SK-N-SH (cell line): ENCODE measurements around the gene CCDC154. TPM values are rescaled to one million over a fixed set of nuclear protein-coding genes. Genes with fewer than 3 reads are reported as not detected.

Source experiments
- CTCF ChIA-PET: fragments of 300-600, 350-600 bp; formaldehyde crosslinking; extraction: SDS; loops from one replicate; lab custom pipeline; 2021; lab: Yijun Ruan, JAX
- POLR2A ChIA-PET: fragments of 350-600 bp; sonication (Branson Sonifier 250); formaldehyde crosslinking; extraction: SDS; loops from one replicate; lab custom pipeline; 2020; ENCODE audit warnings: antibody characterized with exemption, inconsistent platforms; lab: Yijun Ruan, JAX
- DNase-seq: peaks from one replicate; pipeline ENCODE4 v3.0.0; 2012
- H2AFZ ChIP-seq: fragments of 200-600 bp; sonication (generic); 2 replicates; pipeline ENCODE4 v1.8.1; 2016; ENCODE audit warnings: antibody characterized with exemption, mild to moderate bottlenecking, low read depth
- H3F3A ChIP-seq: fragments of 200-600 bp; sonication (generic); replicated peaks from 2 replicates; pipeline ENCODE3; 2016; ENCODE audit warnings: antibody characterized with exemption, mild to moderate bottlenecking; ENCODE audit not compliant: insufficient read depth
- H3K27ac ChIP-seq, 2 experiments: fragments of 200-500 bp in 1 of 2; fragments of 200-600 bp in 1 of 2; sonication (Bioruptor generic) in 1 of 2; sonication (generic), shearing (Covaris generic) in 1 of 2; 2 replicates each; pipeline versions ENCODE4 v1.5.1 to v1.6.1; 2014 to 2016; ENCODE audit warnings: low read depth in 2 of 2, inconsistent platforms in 1 of 2, low read length in 1 of 2, mild to moderate bottlenecking in 1 of 2, mixed read lengths in 1 of 2
- H3K27me3 ChIP-seq: fragments of 200-600 bp; sonication (generic), shearing (Covaris generic); 2 replicates; pipeline ENCODE4 v1.6.1; 2016; ENCODE audit warnings: mixed run types; ENCODE audit not compliant: insufficient read depth
- H3K36me3 ChIP-seq, 2 experiments: fragments of 200-500 bp in 1 of 2; fragments of 200-600 bp in 1 of 2; sonication (Bioruptor generic) in 1 of 2; sonication (generic) in 1 of 2; replicated peaks in 1 of 2; 2 replicates each; pipeline versions ENCODE3 to v1.5.1; 2014 to 2016; ENCODE audit warnings: low read length in 1 of 2, mild to moderate bottlenecking in 1 of 2; ENCODE audit not compliant: insufficient read depth in 2 of 2, control insufficient read depth in 1 of 2
- H3K4me1 ChIP-seq, 2 experiments: fragments of 200-500 bp in 1 of 2; fragments of 200-600 bp in 1 of 2; sonication (Bioruptor generic) in 1 of 2; sonication (generic), shearing (Covaris generic) in 1 of 2; 2 replicates each; pipeline versions ENCODE4 v1.5.1 to v1.6.1; 2014 to 2016; ENCODE audit warnings: low read depth in 1 of 2, low read length in 1 of 2, mixed run types in 1 of 2; ENCODE audit not compliant: insufficient read depth in 2 of 2, control insufficient read depth in 1 of 2
- H3K4me2 ChIP-seq: fragments of 200-600 bp; sonication (generic), shearing (Covaris generic); 2 replicates; pipeline ENCODE4 v1.6.1; 2017; ENCODE audit warnings: mixed run types
- H3K4me3 ChIP-seq, 2 experiments: fragments of 200-500 bp in 1 of 2; fragments of 200-600 bp in 1 of 2; sonication (Bioruptor generic) in 1 of 2; sonication (generic), shearing (Covaris generic) in 1 of 2; 2 replicates each; pipeline versions ENCODE4 v1.5.1 to v1.8.1; 2014 to 2016; ENCODE audit warnings: low read depth in 2 of 2, inconsistent platforms in 1 of 2, low read length in 1 of 2, mild to moderate bottlenecking in 1 of 2, mixed read lengths in 1 of 2, moderate library complexity in 1 of 2
- H3K79me2 ChIP-seq: fragments of 200-600 bp; sonication (generic); 2 replicates; pipeline ENCODE4 v1.8.1; 2017; ENCODE audit warnings: mild to moderate bottlenecking; ENCODE audit not compliant: insufficient read depth
- H3K9ac ChIP-seq: fragments of 200-600 bp; sonication (generic); 2 replicates; pipeline ENCODE4 v1.6.1; 2017; ENCODE audit warnings: mixed run types
- H3K9me2 ChIP-seq: fragments of 200-600 bp; sonication (generic); 2 replicates; pipeline ENCODE4 v1.6.1; 2017; ENCODE audit warnings: mixed run types
- H3K9me3 ChIP-seq: fragments of 200-600 bp; sonication (generic); 2 replicates; pipeline ENCODE4 v1.6.1; 2017; ENCODE audit warnings: mixed run types, mild to moderate bottlenecking, moderate library complexity
- H4K20me1 ChIP-seq: fragments of 200-600 bp; sonication (generic); 2 replicates; pipeline ENCODE4 v1.6.1; 2017; ENCODE audit warnings: mild to moderate bottlenecking, mixed run types; ENCODE audit not compliant: insufficient read depth
- CHD2 ChIP-seq: fragments of 150-350 bp; IDR thresholded peaks from 2 replicates; pipeline ENCODE4 v1.6.1; 2018; ENCODE audit warnings: low read length; ENCODE audit not compliant: partially characterized antibody
- FOXJ3 ChIP-seq: sonication (generic); formaldehyde crosslinking; IDR thresholded peaks from 2 replicates; pipeline ENCODE4 v1.5.1; 2020; ENCODE audit warnings: mild to moderate bottlenecking, missing genetic modification reagents
- FOXM1 ChIP-seq: IDR thresholded peaks from 2 replicates; pipeline ENCODE4 v1.4.0; 2012; ENCODE audit warnings: low read depth, mild to moderate bottlenecking
- NFIC ChIP-seq: IDR thresholded peaks from 2 replicates; pipeline ENCODE4 v1.4.0; 2012; ENCODE audit warnings: borderline replicate concordance
- NRF1 ChIP-seq: IDR thresholded peaks from 2 replicates; pipeline ENCODE4 v1.6.1; 2012; ENCODE audit warnings: low read depth, mild to moderate bottlenecking, low read length
- RXRA ChIP-seq: IDR thresholded peaks from 2 replicates; pipeline ENCODE4 v1.4.0; 2012; ENCODE audit warnings: low read depth, mild to moderate bottlenecking, borderline replicate concordance
- SIN3A ChIP-seq: IDR thresholded peaks from 2 replicates; pipeline ENCODE4 v1.6.1; 2012; ENCODE audit warnings: low read depth, mild to moderate bottlenecking, low read length, moderate library complexity, borderline replicate concordance
- SMC3 ChIP-seq: IDR thresholded peaks from 2 replicates; pipeline ENCODE4 v1.6.1; 2012; ENCODE audit warnings: low read depth, low read length, improper control_type of control experiment
- TCF12 ChIP-seq: IDR thresholded peaks from 2 replicates; pipeline ENCODE4 v1.4.0; 2012
- YY1 ChIP-seq: IDR thresholded peaks from 2 replicates; pipeline ENCODE4 v1.4.0; 2012; ENCODE audit warnings: low read depth, mild to moderate bottlenecking
- WGBS: methylation state at CpG from one replicate; pipeline ENCODE4 v1.1.6; 2017; ENCODE audit warnings: low lambda C conversion rate; 5-methylcytosine and 5-hydroxymethylcytosine counted together
- polyA plus RNA-seq, 3 experiments: library from polyadenylated mRNA; depleted of rRNA; stranded (reverse); fragments of >200 nt; gene quantifications; 2 replicates each; pipeline ENCODE4 v1.2.3, GENCODE V29; 2012
- TF ChIP-seq, protein P1 (sequence below): IDR thresholded peaks from 2 replicates; pipeline ENCODE4 v1.4.0; 2012; ENCODE audit warnings: low read depth, borderline replicate concordance
- TF ChIP-seq, protein P2 (sequence below): fragments of 150-350 bp; IDR thresholded peaks from 2 replicates; pipeline ENCODE4 v1.6.1; 2017; ENCODE audit warnings: antibody characterized with exemption, low read length, low read depth, borderline replicate concordance
- TF ChIP-seq, protein P3 (sequence below): fragments of 150-350 bp; IDR thresholded peaks from 2 replicates; pipeline ENCODE4 v1.6.1; 2016; ENCODE audit warnings: mild to moderate bottlenecking, low read depth, low read length
- TF ChIP-seq, protein P4 (sequence below): fragments of 200-600 bp; sonication (generic); IDR thresholded peaks from 2 replicates; pipeline ENCODE4 v1.6.1; 2017; ENCODE audit warnings: antibody characterized with exemption, mild to moderate bottlenecking, moderate library complexity
- TF ChIP-seq, protein P5 (sequence below): IDR thresholded peaks from 2 replicates; pipeline ENCODE4 v1.4.0; 2012; ENCODE audit warnings: low read depth

The CCDC154 gene
- polyA plus RNA-seq, 1 of the 3 experiments (the other 2 are of a cell fraction): 0.35 TPM

DNA sequence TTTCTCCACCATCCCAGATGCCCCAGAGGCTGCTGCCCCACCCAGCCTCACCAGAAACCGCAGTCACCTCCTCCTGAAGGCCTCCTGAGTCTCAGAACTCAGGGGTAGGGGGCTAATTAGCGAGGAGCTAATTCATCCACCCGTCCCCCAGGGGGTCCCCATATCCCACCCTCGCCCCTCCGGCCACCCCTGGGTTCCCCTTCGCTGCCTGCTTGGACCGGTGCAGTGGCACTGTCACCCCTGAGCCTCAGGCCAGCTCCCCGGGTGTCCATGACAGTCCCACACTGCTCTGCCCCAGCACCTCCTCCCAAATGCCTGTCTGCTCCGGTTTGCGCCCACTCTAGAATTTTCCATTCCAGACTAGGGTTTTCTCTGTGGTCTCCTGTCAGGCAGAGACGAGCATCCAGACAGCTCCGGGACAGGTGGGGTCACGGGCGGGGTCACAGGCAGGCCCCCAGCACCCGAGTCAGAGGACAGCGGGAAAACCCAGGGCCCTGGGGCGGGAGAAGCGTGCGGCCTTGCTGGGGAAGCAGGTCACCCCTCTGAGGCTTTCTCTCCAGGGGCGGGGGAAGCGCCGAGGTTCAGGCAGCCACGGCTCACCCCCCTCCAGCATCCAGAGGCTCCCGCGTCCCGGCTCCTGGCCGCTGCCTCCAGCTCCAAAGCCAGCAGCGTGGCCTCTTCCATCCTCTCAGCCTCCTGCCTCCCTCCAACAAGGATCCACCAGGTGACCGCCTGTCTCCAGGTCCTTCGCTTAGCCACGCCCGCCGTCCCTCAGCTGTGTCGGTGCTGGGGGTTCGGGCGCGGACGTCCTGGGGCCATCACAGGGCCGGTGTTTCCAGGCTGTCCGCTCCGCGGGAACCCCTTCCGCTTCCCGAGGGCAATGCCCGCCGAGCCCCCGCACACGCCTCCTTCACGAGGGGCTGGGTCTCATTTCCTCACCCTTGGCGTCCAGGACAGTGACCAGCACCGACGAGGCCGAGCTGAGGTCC is 16.6 kb downstream of the CCDC154 start (continued):
- TF ChIP-seq, protein P1, sequence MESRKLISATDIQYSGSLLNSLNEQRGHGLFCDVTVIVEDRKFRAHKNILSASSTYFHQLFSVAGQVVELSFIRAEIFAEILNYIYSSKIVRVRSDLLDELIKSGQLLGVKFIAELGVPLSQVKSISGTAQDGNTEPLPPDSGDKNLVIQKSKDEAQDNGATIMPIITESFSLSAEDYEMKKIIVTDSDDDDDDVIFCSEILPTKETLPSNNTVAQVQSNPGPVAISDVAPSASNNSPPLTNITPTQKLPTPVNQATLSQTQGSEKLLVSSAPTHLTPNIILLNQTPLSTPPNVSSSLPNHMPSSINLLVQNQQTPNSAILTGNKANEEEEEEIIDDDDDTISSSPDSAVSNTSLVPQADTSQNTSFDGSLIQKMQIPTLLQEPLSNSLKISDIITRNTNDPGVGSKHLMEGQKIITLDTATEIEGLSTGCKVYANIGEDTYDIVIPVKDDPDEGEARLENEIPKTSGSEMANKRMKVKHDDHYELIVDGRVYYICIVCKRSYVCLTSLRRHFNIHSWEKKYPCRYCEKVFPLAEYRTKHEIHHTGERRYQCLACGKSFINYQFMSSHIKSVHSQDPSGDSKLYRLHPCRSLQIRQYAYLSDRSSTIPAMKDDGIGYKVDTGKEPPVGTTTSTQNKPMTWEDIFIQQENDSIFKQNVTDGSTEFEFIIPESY: no peak

DNA sequence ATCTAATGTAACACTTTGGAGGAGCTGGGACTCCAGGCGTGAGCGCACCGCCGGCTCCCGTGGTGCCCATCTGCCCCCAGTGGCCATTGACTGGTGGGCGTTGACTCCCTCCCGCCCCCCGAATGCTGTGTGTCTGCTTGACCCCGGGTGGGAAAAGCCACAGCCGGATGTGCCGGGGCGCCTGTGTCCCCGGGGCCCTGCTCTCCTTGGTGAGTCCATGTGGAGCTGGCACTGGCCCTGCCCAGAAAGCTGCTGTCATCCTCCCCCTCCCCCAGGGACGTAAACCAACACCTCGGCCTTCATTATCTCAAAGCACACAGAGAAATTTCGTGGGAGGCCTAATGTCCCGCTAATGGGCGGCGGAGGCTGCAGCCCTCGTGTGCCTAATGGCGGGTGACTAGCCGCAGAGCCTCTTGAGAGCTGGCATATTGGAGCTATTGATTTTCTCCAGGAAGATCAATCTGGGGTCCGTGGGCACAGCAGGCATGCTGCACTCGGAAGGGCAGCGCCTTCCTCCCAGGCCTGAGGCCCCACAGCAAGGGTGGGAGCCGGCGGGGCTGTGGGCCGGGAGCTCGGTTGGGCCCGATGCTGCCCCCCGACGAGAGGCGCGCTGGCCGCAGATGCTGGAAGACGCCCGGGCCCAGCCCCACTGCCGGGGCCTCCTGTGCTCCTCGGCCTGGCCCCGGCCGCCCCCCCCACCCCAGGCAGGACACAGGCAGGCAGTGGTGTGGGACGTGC is 17.5 kb downstream of the CCDC154 start:
- Histone ChIP-seq H3K36me3 (no peaks in the 10 kb centered on the region), H3K79me2 (no peaks in the 10 kb centered on the region), H3K4me2 (no peak overlapping the region), H3K4me1 (peaks cover 0 to 13% of the 10 kb centered on the region in 2 experiments; a peak in 1 of 4 replicates), H3K27ac (no peak overlapping the region), H3K4me3 (no peak overlapping the region), H3K9ac (no peak overlapping the region), H4K20me1 (no peaks in the 10 kb centered on the region), H3K9me2 (no peaks in the 10 kb centered on the region), H3F3A (peaks cover 4% of the 10 kb centered on the region), H2AFZ (no peak overlapping the region), H3K27me3 (no peaks in the 10 kb centered on the region), H3K9me3 (no peaks in the 10 kb centered on the region)
- ChIA-PET POLR2A (no interaction called here), CTCF (interaction anchor here (1.4 kb wide), 1 partner anchor 9 kb away, joined by 3 read pairs; no protein-coding TSS in a partner anchor)
- peak; percentile 55 for DNase-seq
- WGBS: 86% methylated on average over 10 of the region's 42 CpGs
- TF ChIP-seq, protein P2, sequence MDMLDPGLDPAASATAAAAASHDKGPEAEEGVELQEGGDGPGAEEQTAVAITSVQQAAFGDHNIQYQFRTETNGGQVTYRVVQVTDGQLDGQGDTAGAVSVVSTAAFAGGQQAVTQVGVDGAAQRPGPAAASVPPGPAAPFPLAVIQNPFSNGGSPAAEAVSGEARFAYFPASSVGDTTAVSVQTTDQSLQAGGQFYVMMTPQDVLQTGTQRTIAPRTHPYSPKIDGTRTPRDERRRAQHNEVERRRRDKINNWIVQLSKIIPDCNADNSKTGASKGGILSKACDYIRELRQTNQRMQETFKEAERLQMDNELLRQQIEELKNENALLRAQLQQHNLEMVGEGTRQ: no peak
- no peak for TF ChIP-seq FOXJ3 (CRISPR knock-in tag)
- TF ChIP-seq NRF1: no peak
- TF ChIP-seq SMC3: no peak
- no peak for TF ChIP-seq YY1
- TF ChIP-seq NFIC: no peak
- no peak for TF ChIP-seq CHD2
- TF ChIP-seq, protein P1: no peak
- TF ChIP-seq TCF12: no peak
- no peak for TF ChIP-seq FOXM1
- TF ChIP-seq, protein P3, sequence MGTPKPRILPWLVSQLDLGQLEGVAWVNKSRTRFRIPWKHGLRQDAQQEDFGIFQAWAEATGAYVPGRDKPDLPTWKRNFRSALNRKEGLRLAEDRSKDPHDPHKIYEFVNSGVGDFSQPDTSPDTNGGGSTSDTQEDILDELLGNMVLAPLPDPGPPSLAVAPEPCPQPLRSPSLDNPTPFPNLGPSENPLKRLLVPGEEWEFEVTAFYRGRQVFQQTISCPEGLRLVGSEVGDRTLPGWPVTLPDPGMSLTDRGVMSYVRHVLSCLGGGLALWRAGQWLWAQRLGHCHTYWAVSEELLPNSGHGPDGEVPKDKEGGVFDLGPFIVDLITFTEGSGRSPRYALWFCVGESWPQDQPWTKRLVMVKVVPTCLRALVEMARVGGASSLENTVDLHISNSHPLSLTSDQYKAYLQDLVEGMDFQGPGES: no peak
- no peak for TF ChIP-seq RXRA
- TF ChIP-seq, protein P4, sequence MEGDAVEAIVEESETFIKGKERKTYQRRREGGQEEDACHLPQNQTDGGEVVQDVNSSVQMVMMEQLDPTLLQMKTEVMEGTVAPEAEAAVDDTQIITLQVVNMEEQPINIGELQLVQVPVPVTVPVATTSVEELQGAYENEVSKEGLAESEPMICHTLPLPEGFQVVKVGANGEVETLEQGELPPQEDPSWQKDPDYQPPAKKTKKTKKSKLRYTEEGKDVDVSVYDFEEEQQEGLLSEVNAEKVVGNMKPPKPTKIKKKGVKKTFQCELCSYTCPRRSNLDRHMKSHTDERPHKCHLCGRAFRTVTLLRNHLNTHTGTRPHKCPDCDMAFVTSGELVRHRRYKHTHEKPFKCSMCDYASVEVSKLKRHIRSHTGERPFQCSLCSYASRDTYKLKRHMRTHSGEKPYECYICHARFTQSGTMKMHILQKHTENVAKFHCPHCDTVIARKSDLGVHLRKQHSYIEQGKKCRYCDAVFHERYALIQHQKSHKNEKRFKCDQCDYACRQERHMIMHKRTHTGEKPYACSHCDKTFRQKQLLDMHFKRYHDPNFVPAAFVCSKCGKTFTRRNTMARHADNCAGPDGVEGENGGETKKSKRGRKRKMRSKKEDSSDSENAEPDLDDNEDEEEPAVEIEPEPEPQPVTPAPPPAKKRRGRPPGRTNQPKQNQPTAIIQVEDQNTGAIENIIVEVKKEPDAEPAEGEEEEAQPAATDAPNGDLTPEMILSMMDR: no peak
- TF ChIP-seq SIN3A: no peak
- TF ChIP-seq, protein P5, sequence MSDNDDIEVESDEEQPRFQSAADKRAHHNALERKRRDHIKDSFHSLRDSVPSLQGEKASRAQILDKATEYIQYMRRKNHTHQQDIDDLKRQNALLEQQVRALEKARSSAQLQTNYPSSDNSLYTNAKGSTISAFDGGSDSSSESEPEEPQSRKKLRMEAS: no peak
- TF ChIP-seq, all 33 proteins: peak for 0
